MV-4-11 (cell line): ENCODE results near the gene TC2N.
"Not testable (repeated sequence)": the region's sequence is repeated elsewhere in the genome, so short reads cannot be mapped to it uniquely, and the experiment has no call there.

ENCODE experiments used
- DNase-seq: peaks from one replicate; lab custom pipeline; 2025; lab: John Stamatoyannopoulos, UW

The TC2N gene

DNA sequence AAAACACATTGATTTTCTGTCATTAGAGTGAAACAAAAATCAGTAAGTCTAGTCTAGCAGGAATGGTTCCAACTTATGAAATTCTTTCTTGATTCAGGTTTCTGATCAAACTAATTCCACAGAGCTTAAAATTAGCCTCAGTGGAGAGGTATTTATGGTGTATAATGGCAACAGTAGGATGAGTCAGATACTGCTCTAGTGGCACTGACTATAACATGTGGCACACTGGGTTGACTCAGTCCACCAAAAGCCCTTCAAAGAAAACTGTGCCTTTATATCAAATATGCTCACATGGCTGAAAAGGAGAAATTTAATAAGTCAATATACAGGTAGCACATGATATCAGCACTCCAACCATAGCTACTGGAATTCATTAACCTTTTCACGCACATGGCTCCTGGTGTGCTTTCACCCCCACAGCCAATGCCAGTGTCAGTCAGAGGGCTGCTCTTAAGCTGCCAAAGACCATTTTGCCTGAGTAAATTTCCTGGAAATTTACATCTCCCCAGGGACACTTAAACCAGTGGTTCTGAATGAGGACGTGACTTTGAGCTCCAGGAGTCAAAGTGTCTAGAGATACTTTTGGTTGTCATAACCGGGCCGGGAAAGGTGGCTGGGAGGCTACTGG, 113.7 kb downstream of the TC2N start:
- DNase-seq: no peak

DNA sequence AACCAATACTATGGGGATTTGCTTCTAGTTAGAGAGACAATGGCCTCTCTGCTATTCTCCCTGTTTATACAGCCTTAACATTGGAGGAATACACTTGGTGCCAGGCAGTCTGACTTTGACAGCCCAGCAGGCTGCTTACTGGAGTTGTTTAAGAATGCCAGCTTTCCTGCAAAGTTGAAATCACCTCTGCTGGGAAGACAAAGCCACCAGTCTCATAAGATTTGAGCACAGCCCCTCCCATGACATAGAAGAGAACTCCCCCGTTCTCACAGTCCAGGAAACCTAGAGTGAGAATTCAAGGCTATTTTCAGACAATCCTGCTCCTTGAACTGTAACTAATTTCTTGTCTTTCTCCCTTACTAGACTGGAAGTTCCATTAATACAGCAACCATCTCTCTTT, 114.4 kb downstream of the TC2N start:
- DNase-seq: no peak

DNA sequence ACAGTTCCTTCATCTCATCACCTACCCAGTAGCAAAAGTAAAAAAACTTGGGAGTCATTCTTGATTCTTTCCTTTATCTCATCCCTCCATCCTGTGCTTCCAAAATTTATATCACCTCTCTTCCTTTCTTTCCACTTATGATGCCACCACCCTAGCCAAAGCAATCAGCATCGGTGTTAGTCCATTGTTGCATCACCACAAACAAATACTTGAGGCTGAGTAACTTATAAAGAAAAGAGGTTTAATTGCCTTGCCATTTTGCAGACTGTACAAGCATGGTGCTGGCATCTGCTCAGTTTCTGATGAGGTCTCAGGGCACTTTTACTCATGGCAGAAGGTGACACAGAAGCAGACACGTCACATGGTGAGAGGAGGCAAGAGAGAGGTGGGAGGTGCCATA, 115.6 kb downstream of the TC2N start:
- no peak for DNase-seq

DNA sequence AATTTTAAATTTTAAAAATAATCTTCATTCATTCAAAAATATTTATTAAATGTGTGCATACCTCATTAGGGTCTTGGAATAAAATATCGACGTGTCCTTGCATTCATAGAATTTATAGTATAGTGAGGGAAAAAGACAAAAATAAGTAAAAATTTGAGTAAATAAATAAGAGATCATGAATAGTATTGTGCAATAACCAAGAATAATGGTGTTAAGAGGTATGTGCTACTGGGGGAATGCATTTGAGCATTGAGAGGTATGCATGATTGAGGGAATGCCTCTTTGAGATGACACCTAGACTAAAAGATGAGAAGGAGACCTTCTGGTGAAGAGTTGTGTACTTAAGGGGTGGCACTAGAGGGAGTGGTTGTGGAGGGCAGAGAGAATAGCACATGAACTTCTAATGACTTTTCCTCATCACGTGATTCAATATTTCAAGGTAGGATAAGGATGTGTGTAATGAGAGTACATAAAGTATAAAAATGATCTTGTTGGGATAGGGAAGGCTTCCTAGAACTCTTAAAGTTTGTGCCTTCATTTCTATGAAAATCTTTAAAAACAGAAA, 116.6 kb downstream of the TC2N start:
- no peak for DNase-seq

DNA sequence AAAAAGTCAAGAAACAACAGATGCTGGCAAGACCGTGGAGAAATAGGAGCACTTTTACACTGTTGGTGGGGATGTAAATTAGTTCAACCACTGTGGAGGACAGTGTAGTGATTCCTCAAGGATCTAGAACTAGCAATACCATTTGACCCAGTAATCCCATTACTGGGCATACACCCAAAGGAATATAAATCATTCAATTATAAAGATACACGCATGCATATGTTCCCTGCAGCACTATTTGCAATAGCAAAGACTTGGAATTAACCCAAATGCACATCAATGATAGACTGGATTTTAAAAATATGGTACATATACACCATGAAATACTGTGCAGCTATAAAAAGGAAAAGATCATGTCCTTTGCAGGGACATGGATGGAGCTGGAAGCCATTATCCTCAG, 117.5 kb downstream of the TC2N start:
- no peak for DNase-seq

DNA sequence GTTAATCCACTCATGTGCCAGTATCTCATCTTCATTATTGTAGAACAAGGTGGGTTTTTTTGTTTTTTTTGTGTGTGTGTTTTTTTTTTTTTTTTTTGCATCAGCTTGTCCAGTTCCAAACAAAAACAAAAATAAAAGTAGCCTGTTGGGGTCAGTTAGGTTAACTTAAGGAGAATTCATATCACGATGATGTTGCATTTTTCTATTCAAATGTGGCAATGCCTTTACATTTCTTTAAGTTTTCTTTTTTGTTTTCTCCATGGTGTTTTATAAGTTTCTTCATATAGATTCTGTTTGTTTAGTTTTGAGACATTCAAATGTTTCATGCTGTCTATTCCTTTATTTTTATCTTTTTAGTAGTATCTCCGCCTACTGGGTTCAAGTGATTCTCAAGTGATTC, 119.3 kb downstream of the TC2N start:
- DNase-seq: no peak

DNA sequence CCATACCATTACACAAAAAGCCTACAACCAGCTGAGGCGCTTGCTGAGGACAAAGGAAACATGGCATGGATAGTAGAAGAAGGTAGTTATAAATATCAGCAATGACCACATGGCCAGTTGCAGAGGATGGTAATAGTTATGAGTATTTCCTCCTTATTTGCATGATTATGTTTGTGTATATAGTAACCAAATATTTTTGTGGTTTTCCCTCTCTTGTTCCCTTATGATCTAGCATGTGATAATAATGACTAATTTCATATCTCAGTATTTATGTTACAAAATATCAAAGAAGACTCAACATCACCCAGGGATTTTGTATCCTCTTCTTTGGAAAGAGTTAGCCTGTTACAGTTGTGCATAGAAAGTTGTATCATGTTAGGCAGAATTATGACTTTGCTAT, 122.0 kb downstream of the TC2N start:
- no peak for DNase-seq

DNA sequence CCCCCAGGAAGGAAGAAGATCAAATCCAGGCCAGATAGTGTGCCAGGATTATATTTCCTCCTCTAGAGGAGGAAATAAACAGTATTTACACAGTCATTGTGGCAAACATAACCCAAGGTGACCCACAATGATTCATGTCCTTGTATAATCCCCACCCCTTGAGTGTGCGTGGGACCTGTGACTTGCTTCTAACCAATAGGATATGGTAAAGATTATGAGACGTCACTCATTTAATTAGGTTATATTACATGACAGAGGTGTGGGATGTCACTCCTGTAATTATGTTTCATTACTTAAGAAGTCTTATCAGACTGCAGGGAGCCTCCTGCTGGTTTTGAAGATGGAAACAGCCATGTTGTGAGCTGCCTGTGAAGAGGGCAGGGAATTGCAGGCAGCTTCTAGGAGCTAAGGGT, 123.3 kb downstream of the TC2N start:
- DNase-seq: no peak

DNA sequence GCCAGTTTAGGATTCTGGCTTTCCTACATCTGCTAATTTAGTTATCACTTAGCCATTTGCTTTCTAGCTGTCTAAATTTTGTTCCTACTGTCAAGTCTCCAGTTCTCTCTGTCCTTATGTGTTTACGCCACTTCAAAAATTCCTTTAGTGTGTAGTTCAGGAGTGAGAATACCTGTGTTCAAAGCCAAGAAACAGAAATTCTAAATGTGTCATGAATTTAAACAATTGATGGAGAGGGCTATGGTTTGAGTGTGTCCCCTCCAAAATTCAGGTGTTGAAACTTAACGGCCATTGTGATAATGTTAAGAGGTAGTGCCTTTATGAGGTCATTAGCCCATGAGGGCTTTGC, 124.1 kb downstream of the TC2N start:
- DNase-seq: no peak

DNA sequence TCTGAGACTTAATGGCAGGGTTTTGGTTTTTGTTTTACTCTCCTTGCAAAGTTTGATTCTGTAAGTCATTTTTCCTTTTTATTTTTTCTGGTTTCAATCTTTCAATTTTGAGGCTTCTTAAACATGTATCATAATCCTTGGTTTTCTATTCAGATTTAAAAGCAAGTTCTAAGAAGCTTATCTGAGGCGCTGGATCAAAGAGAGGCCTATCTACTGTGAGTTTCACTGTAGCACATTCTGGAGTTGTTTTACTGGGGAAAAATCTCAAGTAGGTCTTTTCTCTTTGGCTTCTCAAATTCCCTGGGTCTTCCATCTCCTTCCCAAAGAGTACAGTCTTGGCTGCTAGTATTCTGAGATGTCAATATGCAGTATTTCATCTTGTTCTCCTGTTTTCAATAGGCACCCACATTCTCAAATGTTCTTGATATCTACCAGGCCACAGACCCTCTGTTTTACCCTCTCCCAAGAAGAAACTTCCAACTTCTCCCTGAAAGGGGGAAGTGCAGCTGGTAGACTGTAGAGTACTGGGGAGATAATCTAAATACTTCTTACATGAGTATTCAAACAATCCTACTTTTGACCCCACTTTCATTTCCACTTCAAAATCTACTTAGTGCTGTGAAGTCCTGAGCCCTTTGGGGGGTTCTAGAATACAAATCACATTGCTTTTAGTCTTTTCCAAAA, 124.6 kb downstream of the TC2N start:
- DNase-seq: no peak

DNA sequence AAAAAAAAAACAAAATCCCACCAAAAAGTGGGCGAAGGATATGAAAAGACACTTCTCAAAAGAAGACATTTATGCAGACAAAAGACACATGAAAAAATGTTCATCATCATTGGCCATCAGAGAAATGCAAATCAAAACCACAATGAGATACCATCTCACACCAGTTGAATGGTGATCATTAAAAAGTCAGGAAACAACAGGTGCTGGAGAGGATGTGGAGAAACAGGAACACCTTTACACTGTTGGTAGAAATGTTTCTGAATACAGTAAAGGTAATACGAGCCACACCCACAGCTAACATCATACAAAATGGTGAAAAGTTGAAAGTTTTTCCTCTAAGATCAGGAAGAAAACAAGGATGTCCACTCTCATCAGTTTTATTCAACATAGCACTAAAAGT, 127.5 kb downstream of the TC2N start:
- DNase-seq: not testable (repeated sequence)

DNA sequence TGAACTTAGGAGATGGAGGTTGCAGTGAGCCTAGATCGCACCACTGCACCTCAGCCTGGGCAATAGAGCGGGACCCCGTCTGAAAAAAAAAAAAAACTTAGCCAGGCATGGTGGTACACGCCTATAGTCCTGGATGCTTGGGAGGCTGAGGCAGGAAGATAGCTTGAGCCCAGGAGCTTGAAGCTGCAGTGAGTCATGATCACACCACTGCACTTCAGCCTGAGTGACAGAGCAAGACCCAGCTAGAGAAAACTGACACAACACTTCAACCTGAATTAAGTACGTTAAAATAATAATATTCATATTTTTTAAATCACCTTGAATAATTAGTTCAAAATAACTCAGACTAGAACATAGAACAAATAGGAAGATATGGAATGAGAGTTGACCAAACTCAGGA, 129.7 kb downstream of the TC2N start:
- no peak for DNase-seq

DNA sequence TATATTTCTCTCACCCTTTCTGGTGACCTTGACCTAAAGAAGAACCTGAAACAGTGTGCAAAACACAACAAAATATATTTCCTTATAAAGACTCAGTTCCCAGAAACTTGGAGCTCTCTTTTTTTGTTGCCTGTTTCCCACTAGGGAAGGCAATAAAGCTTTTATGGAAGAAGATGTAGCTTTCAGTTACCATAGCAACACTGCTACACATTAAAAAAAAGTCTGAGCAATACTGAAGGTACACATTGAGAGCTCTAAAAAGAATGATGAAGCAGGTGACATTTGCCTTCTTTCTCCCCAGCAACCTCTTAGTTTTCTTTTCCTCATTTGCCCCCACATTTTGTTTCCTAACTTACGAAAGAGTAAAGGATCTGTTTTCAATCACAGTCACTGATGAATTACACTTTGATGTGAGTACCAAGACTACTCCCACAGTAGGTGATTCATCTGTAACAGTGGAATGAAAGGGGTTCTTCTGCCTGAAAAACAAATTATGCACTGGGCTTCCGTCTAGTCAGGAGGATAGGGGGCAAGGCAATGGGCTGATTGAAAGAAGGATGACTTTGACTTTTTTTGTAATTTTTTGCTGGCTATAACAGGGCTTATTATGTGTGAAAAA, 134.4 kb downstream of the TC2N start:
- DNase-seq: no peak

DNA sequence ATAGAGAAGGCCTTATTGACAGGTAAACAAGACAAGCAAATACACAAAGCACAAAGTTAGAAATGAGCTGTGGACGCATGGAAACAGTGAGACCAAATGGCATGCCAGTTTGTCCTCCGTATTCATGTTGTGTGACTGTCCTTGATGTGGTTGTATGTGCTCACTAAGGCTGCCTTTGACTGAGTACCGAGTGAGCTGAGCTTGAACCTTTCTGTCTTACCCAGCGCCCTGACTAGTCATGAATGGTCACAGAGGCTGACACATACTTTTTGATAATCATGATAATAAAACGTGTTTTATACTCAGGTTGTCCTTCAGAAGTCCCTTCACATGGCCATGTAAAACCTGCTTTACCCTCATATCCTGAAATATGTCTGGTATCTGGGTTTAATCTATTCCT, 134.9 kb downstream of the TC2N start:
- DNase-seq: no peak

DNA sequence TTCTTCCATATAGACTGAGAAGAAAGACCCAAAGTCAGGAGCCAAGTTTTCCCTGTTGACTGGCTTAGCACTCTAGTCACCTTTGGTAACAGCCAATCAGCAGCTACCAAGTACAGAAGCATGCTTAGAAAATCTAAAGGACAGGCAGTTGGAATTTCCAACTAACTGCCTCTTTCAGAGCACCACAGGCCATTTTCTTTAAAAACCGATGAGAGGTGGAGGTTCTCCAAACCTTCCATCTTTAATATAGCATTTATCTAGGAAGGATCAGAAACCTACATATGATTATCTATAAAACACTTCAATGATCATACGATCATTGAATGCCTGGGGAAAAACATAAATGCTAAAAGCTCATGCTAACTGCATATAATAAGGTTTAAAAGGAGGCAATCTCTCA, 135.3 kb downstream of the TC2N start, which contains the start of gene CATSPERB:
Gene CATSPERB (minus strand): TSS at position 101 of the 400 bp plus-strand sequence. CDS start 2,607 bp downstream, outside the sequence.
- no peak for DNase-seq

DNA sequence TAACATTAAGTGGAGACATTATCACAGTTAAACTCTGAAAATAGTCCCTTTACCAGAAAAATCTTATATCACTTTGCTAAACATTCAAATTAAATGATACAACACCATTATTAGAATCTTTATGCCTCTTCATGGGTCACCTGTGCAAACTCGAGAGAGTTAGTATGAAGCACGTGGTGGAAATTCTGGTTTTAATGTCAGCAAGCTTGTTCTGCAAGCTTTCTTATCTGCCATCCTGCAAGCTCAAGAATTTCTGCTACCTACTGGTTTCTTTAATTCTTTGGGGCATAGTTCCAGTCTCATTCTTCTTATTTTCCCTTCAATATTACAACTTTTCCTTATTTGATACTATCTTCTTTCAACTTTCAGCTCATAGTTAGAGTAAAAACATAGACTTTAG, 136.3 kb downstream of the TC2N start:
- no peak for DNase-seq

DNA sequence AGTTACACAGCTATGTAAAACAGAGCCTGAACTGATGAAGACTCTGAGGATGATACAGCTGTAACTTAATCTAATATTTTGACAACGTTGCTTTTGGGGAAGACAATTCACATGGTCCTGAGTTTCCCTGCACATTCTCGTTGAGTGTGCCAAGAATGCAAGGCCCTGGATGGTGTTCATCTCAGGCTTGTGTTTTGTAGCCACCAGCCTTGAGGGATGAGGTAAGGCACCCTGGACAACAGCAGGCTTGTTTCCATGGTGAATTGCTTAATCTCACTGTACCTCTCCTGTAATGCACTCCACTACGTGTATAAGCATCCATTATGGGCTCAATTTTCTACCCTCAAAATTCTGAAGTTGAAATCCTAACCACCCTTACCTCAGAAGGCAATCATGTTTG, 137.6 kb downstream of the TC2N start:
- DNase-seq: no peak
